GM23338 (cell line): ENCODE data around the gene INTS6. TPM values are rescaled to one million over a fixed set of nuclear protein-coding genes. Genes with fewer than 3 reads are reported as not detected.

Source experiments
- ATAC-seq: fragments of 200-7000 bp; cut with Tn5 transposase; 3 replicates; pipeline ENCODE4 v1.9.1; 2020
- DNase-seq: peaks from one replicate; pipeline ENCODE4 v3.0.0-alpha.2; 2015; ENCODE audit warnings: low spot score
- H2AFZ ChIP-seq: fragments of 200-600 bp; sonication (generic); 2 replicates; pipeline ENCODE4 v1.8.0; 2016; ENCODE audit warnings: antibody characterized with exemption, mild to moderate bottlenecking, moderate library complexity
- H3F3A ChIP-seq: fragments of 200-600 bp; sonication (generic); replicated peaks from 2 replicates; pipeline ENCODE4 v1.8.0; 2017; ENCODE audit warnings: antibody characterized with exemption, mixed run types, low read depth
- H3K27ac ChIP-seq: fragments of 200-600 bp; sonication (generic); 2 replicates; pipeline ENCODE4 v1.6.1; 2016; ENCODE audit warnings: low read depth
- H3K27me3 ChIP-seq: fragments of 200-600 bp; sonication (generic); 2 replicates; pipeline ENCODE4 v1.8.0; 2016; ENCODE audit warnings: mild to moderate bottlenecking, mixed run types, moderate library complexity; ENCODE audit not compliant: insufficient read depth
- H3K36me3 ChIP-seq: fragments of 200-600 bp; sonication (generic); 2 replicates; pipeline ENCODE4 v1.8.0; 2016; ENCODE audit warnings: mild to moderate bottlenecking; ENCODE audit not compliant: insufficient read depth
- H3K4me1 ChIP-seq: fragments of 200-600 bp; sonication (generic); 2 replicates; pipeline ENCODE4 v1.8.0; 2016; ENCODE audit warnings: mild to moderate bottlenecking, moderate library complexity; ENCODE audit not compliant: insufficient read depth
- H3K4me2 ChIP-seq: fragments of 200-600 bp; sonication (generic); 2 replicates; pipeline ENCODE4 v1.7.1; 2017; ENCODE audit warnings: mixed run types
- H3K4me3 ChIP-seq: fragments of 200-600 bp; sonication (generic); 2 replicates; pipeline ENCODE4 v1.6.1; 2016; ENCODE audit warnings: mixed run types
- H3K79me2 ChIP-seq: fragments of 200-600 bp; sonication (generic); replicated peaks from 2 replicates; pipeline ENCODE4 v1.8.0; 2017; ENCODE audit warnings: mild to moderate bottlenecking; ENCODE audit not compliant: insufficient read depth
- H3K9me2 ChIP-seq: fragments of 200-600 bp; sonication (generic); 2 replicates; pipeline ENCODE4 v1.8.0; 2017; ENCODE audit not compliant: insufficient read depth
- H4K20me1 ChIP-seq: fragments of 200-600 bp; sonication (generic); replicated peaks from 2 replicates; pipeline ENCODE4 v1.8.0; 2017; ENCODE audit warnings: mild to moderate bottlenecking; ENCODE audit not compliant: insufficient read depth
- H3K27ac Mint-ChIP-seq: 2 replicates; pipeline ENCODE4 v1.8.0; 2020; ENCODE audit warnings: inconsistent platforms, mild to moderate bottlenecking, moderate library complexity, mixed read lengths
- H3K27me3 Mint-ChIP-seq: 3 replicates; pipeline ENCODE4 v1.8.0; 2022; ENCODE audit warnings: low read depth, mild to moderate bottlenecking, moderate library complexity, mixed read lengths, inconsistent platforms; ENCODE audit not compliant: insufficient read depth, poor library complexity
- H3K36me3 Mint-ChIP-seq: 3 replicates; pipeline ENCODE4 v1.8.0; 2021; ENCODE audit warnings: low read depth, mild to moderate bottlenecking, inconsistent platforms, moderate library complexity, mixed read lengths
- H3K4me1 Mint-ChIP-seq: 3 replicates; pipeline ENCODE4 v1.8.0; 2020; ENCODE audit warnings: mild to moderate bottlenecking, inconsistent platforms, mixed read lengths
- H3K4me3 Mint-ChIP-seq: 3 replicates; pipeline ENCODE4 v1.8.0; 2021; ENCODE audit warnings: moderate library complexity, mild to moderate bottlenecking, inconsistent platforms, mixed read lengths
- H3K9me3 Mint-ChIP-seq: 3 replicates; pipeline ENCODE4 v1.8.0; 2020; ENCODE audit warnings: moderate library complexity, mild to moderate bottlenecking, inconsistent platforms, mixed read lengths
- CREB1 ChIP-seq: fragments of 250-450 bp; sonication (Bioruptor Pico); IDR thresholded peaks from 2 replicates; pipeline ENCODE4 v1.5.0; 2020; ENCODE audit warnings: low read depth, mild to moderate bottlenecking, moderate library complexity
- NANOG ChIP-seq: IDR thresholded peaks from 2 replicates; pipeline ENCODE4 v1.6.1; 2016; ENCODE audit warnings: antibody characterized with exemption, borderline replicate concordance
- ZNF331 ChIP-seq: fragments of 250-450 bp; sonication (Bioruptor Pico); IDR thresholded peaks from 2 replicates; pipeline ENCODE4 v1.5.0; 2020; ENCODE audit warnings: low read depth, mild to moderate bottlenecking, moderate library complexity
- polyA plus RNA-seq: library from polyadenylated mRNA; unstranded; fragments of >200 nt; fragmentation: Nextera tagmentation; extraction: Ambion mirVana; gene quantifications from 2 replicates; pipeline ENCODE4 v1.2.1, GENCODE V29; 2016
- total RNA-seq: library from RNA; depleted of rRNA; stranded (reverse); fragments of >200 nt; shearing (Covaris generic); gene quantifications from 2 replicates; pipeline ENCODE4 v1.2.3, GENCODE V29; 2014
- TF ChIP-seq, protein P1 (sequence below): fragments of 250-450 bp; sonication (Bioruptor Pico); IDR thresholded peaks from 2 replicates; pipeline ENCODE4 v1.5.0; 2020; ENCODE audit warnings: mild to moderate bottlenecking, moderate library complexity
- TF ChIP-seq, protein P2 (sequence below): IDR thresholded peaks from one replicate; pipeline ENCODE4 v1.6.1; 2018; ENCODE audit warnings: antibody characterized with exemption; ENCODE audit not compliant: unreplicated experiment

INTS6 gene
- total and polyA plus RNA-seq, 2 experiments from 2014 or later, result 24.8 to 38.6 TPM

DNA sequence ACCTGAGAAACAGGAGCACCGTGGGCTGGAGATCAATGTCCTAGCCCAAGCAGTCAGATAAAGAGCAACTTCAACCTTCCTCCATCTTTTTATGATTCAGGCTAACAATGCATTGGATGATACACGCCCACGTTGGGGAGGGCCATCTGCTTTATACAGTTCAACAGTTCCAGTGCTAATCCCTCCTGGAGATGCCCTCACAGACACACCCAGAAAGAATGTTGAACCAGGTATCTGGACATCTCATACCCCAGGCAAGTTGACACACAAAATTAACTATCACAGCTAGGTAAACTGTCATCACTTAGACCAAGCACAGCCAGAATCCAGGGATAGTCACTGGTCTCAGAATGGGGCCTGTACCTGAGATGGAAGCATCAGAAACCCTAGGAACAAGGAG is 134.0 kb downstream of the INTS6 start (continued):
- TF ChIP-seq, protein P1, sequence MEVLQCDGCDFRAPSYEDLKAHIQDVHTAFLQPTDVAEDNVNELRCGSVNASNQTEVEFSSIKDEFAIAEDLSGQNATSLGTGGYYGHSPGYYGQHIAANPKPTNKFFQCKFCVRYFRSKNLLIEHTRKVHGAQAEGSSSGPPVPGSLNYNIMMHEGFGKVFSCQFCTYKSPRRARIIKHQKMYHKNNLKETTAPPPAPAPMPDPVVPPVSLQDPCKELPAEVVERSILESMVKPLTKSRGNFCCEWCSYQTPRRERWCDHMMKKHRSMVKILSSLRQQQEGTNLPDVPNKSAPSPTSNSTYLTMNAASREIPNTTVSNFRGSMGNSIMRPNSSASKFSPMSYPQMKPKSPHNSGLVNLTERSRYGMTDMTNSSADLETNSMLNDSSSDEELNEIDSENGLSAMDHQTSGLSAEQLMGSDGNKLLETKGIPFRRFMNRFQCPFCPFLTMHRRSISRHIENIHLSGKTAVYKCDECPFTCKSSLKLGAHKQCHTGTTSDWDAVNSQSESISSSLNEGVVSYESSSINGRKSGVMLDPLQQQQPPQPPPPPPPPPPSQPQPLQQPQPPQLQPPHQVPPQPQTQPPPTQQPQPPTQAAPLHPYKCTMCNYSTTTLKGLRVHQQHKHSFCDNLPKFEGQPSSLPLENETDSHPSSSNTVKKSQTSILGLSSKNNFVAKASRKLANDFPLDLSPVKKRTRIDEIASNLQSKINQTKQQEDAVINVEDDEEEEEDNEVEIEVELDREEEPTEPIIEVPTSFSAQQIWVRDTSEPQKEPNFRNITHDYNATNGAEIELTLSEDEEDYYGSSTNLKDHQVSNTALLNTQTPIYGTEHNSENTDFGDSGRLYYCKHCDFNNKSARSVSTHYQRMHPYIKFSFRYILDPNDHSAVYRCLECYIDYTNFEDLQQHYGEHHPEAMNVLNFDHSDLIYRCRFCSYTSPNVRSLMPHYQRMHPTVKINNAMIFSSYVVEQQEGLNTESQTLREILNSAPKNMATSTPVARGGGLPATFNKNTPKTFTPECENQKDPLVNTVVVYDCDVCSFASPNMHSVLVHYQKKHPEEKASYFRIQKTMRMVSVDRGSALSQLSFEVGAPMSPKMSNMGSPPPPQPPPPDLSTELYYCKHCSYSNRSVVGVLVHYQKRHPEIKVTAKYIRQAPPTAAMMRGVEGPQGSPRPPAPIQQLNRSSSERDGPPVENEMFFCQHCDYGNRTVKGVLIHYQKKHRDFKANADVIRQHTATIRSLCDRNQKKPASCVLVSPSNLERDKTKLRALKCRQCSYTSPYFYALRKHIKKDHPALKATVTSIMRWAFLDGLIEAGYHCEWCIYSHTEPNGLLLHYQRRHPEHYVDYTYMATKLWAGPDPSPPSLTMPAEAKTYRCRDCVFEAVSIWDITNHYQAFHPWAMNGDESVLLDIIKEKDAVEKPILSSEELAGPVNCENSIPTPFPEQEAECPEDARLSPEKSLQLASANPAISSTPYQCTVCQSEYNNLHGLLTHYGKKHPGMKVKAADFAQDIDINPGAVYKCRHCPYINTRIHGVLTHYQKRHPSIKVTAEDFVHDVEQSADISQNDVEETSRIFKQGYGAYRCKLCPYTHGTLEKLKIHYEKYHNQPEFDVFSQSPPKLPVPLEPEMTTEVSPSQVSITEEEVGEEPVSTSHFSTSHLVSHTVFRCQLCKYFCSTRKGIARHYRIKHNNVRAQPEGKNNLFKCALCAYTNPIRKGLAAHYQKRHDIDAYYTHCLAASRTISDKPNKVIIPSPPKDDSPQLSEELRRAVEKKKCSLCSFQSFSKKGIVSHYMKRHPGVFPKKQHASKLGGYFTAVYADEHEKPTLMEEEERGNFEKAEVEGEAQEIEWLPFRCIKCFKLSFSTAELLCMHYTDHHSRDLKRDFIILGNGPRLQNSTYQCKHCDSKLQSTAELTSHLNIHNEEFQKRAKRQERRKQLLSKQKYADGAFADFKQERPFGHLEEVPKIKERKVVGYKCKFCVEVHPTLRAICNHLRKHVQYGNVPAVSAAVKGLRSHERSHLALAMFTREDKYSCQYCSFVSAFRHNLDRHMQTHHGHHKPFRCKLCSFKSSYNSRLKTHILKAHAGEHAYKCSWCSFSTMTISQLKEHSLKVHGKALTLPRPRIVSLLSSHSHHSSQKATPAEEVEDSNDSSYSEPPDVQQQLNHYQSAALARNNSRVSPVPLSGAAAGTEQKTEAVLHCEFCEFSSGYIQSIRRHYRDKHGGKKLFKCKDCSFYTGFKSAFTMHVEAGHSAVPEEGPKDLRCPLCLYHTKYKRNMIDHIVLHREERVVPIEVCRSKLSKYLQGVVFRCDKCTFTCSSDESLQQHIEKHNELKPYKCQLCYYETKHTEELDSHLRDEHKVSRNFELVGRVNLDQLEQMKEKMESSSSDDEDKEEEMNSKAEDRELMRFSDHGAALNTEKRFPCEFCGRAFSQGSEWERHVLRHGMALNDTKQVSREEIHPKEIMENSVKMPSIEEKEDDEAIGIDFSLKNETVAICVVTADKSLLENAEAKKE (CRISPR knock-in tag), result no peak
- TF ChIP-seq, protein P2, sequence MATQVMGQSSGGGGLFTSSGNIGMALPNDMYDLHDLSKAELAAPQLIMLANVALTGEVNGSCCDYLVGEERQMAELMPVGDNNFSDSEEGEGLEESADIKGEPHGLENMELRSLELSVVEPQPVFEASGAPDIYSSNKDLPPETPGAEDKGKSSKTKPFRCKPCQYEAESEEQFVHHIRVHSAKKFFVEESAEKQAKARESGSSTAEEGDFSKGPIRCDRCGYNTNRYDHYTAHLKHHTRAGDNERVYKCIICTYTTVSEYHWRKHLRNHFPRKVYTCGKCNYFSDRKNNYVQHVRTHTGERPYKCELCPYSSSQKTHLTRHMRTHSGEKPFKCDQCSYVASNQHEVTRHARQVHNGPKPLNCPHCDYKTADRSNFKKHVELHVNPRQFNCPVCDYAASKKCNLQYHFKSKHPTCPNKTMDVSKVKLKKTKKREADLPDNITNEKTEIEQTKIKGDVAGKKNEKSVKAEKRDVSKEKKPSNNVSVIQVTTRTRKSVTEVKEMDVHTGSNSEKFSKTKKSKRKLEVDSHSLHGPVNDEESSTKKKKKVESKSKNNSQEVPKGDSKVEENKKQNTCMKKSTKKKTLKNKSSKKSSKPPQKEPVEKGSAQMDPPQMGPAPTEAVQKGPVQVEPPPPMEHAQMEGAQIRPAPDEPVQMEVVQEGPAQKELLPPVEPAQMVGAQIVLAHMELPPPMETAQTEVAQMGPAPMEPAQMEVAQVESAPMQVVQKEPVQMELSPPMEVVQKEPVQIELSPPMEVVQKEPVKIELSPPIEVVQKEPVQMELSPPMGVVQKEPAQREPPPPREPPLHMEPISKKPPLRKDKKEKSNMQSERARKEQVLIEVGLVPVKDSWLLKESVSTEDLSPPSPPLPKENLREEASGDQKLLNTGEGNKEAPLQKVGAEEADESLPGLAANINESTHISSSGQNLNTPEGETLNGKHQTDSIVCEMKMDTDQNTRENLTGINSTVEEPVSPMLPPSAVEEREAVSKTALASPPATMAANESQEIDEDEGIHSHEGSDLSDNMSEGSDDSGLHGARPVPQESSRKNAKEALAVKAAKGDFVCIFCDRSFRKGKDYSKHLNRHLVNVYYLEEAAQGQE, result no peak
- TF ChIP-seq NANOG (no peak), CREB1 (CRISPR knock-in tag) (no peak), ZNF331 (CRISPR knock-in tag) (no peak)

DNA sequence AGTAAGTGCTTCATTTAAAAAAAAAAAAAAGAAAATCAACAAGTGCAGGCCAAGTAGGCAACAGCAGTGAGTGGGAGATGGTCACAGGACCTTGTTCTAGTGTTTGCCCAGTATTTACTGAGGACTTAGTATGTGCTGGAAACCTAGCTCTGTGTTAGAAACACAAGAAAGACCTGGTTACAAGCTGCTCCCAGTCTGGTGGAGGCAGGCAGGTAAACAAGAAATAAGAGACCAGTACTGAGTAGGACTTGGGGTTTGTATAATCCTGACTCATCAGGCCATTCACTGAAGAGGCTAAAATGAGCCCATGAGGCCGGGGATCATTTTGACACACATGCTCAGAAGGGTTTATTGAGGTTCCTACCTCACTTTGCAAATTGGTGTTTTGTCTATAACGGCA is 134.8 kb downstream of the INTS6 start:
- no peak overlapping the region for H2AFZ ChIP-seq
- H3K9me2 ChIP-seq, result peaks cover 33% of the 10 kb centered on the region; the same call in 1 of the 2 replicates
- no peak overlapping the region for H3K4me3 Mint-ChIP-seq
- no peak overlapping the region for H3K27ac Mint-ChIP-seq
- no peaks in the 10 kb centered on the region for H3K36me3 Mint-ChIP-seq
- no peak overlapping the region for H3K27ac ChIP-seq
- no peaks in the 10 kb centered on the region for H3K79me2 ChIP-seq
- no peak for ATAC-seq
- H3K4me3 ChIP-seq, result no peak overlapping the region
- H3K27me3 ChIP-seq, result no peaks in the 10 kb centered on the region
- no peak overlapping the region for H3K4me2 ChIP-seq
- peaks cover 4% of the 10 kb centered on the region for H3K4me1 ChIP-seq
- H3K9me3 Mint-ChIP-seq, result no peaks in the 10 kb centered on the region
- no peaks in the 10 kb centered on the region for H4K20me1 ChIP-seq
- peaks cover 17% of the 10 kb centered on the region for H3K4me1 Mint-ChIP-seq
- peaks cover 8% of the 10 kb centered on the region for H3K27me3 Mint-ChIP-seq
- H3F3A ChIP-seq, result no peaks in the 10 kb centered on the region
- H3K36me3 ChIP-seq, result no peaks in the 10 kb centered on the region
- DNase-seq, result no peak
- TF ChIP-seq, protein P1 (CRISPR knock-in tag), result no peak
